CD8-positive, alpha-beta memory T cell (primary cell): Measurements from ENCODE around the gene CRIP3. TPM values are rescaled to one million over a fixed set of nuclear protein-coding genes. Genes with fewer than 3 reads are reported as not detected.

Experiments used
- CTCF ChIA-PET: fragments of 350-600 bp; sonication (Branson Sonifier 250); formaldehyde crosslinking; loops from one replicate; lab custom pipeline; 2021; ENCODE audit warnings: antibody characterized with exemption; lab: Charles Lee
- POLR2A ChIA-PET: fragments of 350-600 bp; sonication (Branson Sonifier 250); formaldehyde crosslinking; loops from one replicate; lab custom pipeline; 2021; ENCODE audit warnings: antibody characterized with exemption; lab: Charles Lee
- DNase-seq, 5 donors: peaks; one replicate each; pipeline versions ENCODE4 v3.0.0 to v3.0.0-alpha.2; 2020 to 2022; ENCODE audit warnings: mixed read lengths in 1 of 5
- H3K27ac ChIP-seq: one replicate; pipeline ENCODE4 v1.7.0; 2013; ENCODE audit warnings: low read depth, mild to moderate bottlenecking, low read length, moderate library complexity
- H3K27me3 ChIP-seq: 2 replicates; pipeline ENCODE4 v1.7.0; 2013; ENCODE audit warnings: low read length, mild to moderate bottlenecking; ENCODE audit not compliant: insufficient read depth, poor library complexity, severe bottlenecking
- H3K36me3 ChIP-seq: 2 replicates; pipeline ENCODE4 v1.7.0; 2013; ENCODE audit warnings: mild to moderate bottlenecking, low read length, moderate library complexity; ENCODE audit not compliant: insufficient read depth
- H3K4me1 ChIP-seq: 2 replicates; pipeline ENCODE4 v1.7.0; 2013; ENCODE audit warnings: mild to moderate bottlenecking, low read length, moderate library complexity; ENCODE audit not compliant: insufficient read depth
- H3K4me3 ChIP-seq: 2 replicates; pipeline ENCODE4 v1.7.0; 2013; ENCODE audit warnings: mild to moderate bottlenecking, low read length
- H3K9me3 ChIP-seq: 2 replicates; pipeline ENCODE4 v1.7.0; 2013; ENCODE audit warnings: mild to moderate bottlenecking, low read length
- H3K27ac Mint-ChIP-seq, 8 donors: one replicate each; pipeline ENCODE4 v1.8.0; 2020 to 2021; ENCODE audit warnings: mixed read lengths in 8 of 8, mild to moderate bottlenecking in 6 of 8, inconsistent platforms in 3 of 8, moderate library complexity in 3 of 8
- H3K27me3 Mint-ChIP-seq, 2 donors: one replicate each; pipeline ENCODE4 v1.8.0; 2020 to 2021; ENCODE audit warnings: mixed read lengths in 2 of 2, mild to moderate bottlenecking in 1 of 2, moderate library complexity in 1 of 2
- H3K36me3 Mint-ChIP-seq, 3 donors: one replicate each; pipeline ENCODE4 v1.8.0; 2020 to 2021; ENCODE audit warnings: mixed read lengths in 3 of 3, inconsistent platforms in 1 of 3, mild to moderate bottlenecking in 1 of 3
- H3K4me1 Mint-ChIP-seq, 3 donors: one replicate each; pipeline ENCODE4 v1.8.0; 2020 to 2021; ENCODE audit warnings: mixed read lengths in 3 of 3, inconsistent platforms in 1 of 3, mild to moderate bottlenecking in 1 of 3
- H3K4me3 Mint-ChIP-seq, 7 donors: one replicate each; pipeline ENCODE4 v1.8.0; 2020 to 2021; ENCODE audit warnings: mixed read lengths in 7 of 7, mild to moderate bottlenecking in 6 of 7, moderate library complexity in 4 of 7, inconsistent platforms in 2 of 7
- H3K9me3 Mint-ChIP-seq, 5 donors: one replicate each; pipeline ENCODE4 v1.8.0; 2020 to 2022; ENCODE audit warnings: mixed read lengths in 5 of 5, mild to moderate bottlenecking in 3 of 5, moderate library complexity in 2 of 5, inconsistent platforms in 1 of 5
- polyA plus RNA-seq: library from polyadenylated mRNA; unstranded; fragments of 300-500 nt; fragmentation: Illumina TruSeq; gene quantifications from one replicate; pipeline ENCODE4 v1.2.3, GENCODE V29; 2021
- total RNA-seq, 2 experiments: library from RNA; stranded (reverse); gene quantifications; one replicate each; pipeline ENCODE4 v1.2.3, GENCODE V29; 2021

Gene CRIP3
- total and polyA plus RNA-seq, 3 experiments from 2014 or later: 0.63 TPM; not detected in 2

DNA sequence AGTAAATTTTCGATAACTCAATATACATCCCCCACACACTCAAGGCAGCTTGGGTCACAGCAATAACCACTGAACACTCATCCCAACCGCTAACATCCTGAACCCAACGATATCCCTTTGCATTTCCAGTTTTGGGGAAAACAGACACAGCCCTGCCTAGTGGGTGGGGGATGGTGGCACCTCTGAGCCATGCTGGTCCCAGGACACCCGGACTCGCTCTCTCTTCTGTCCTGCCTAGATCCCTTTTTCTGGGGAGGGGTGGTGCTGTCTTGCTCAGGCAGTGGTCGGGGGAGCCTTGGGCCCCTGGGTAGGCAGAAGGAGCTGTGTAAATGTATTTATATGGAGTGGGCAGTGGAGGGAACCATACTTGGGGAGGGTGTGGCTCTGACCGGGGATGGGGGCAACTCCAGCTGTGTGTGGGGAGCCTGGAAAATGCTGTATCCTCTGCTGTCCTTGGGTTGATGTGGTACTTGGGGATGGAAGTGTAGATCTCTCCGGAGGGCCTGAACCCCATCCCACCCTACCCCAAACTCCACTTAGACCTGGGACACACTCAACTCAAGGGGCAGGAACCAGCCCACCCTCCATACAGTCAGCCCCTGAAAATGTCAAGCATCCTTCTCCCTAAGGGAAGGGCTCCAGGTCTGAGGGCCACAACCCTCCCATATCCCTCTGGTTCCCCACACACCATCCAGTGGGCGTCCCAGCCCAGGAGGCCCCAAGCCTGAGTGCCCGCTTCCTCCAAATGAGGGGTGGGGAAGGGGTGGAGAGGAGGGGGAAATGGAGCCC is 34.3 kb downstream of the CRIP3 start:
- Mint-ChIP-seq H3K4me3 (peak overlapping the region; percentile 33 to 84 (median 77)), H3K27ac (peak overlapping the region in 3 of 8 donors; percentile 47 to 81 (median 70)), H3K4me1 (peaks cover 7 to 19% (median 10%) of the 10 kb centered on the region in 3 donors), H3K27me3 (peaks cover 22 to 45% of the 10 kb centered on the region in 2 donors), H3K36me3 (no peaks in the 10 kb centered on the region), H3K9me3 (no peaks in the 10 kb centered on the region)
- ChIA-PET CTCF (no interaction called here), POLR2A (no interaction called here)
- H3K27ac ChIP-seq: no peak overlapping the region
- no peak for DNase-seq
- H3K9me3 ChIP-seq: no peaks in the 10 kb centered on the region
- H3K27me3 ChIP-seq: peaks cover 18% of the 10 kb centered on the region
- H3K4me3 ChIP-seq: no peak overlapping the region
- H3K4me1 ChIP-seq: peaks cover 11% of the 10 kb centered on the region
- H3K36me3 ChIP-seq: no peaks in the 10 kb centered on the region

DNA sequence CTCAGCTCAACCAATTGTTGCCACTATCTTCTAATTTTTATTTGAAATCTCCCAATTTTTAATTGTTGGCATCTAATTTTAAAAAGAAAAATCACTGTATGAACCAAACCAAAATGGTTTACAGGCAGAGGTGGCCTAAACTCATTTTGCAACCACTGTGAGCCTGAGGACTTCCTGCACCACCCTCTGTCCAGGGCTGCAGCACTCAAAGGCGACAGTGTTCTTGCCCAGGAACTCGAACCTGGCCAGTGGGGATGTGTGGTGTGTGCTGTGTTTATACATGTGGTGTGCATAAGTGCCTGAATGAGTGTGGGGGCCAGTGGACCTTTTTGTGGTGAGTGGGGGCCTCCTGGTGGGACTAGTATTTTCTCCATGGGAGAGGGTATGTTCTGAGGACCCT is 34.9 kb downstream of the CRIP3 start:
- CTCF ChIA-PET: no interaction called here
- Histone ChIP-seq H3K36me3 (no peaks in the 10 kb centered on the region), H3K4me3 (no peak overlapping the region), H3K4me1 (peaks cover 15% of the 10 kb centered on the region), H3K27me3 (peaks cover 18% of the 10 kb centered on the region), H3K27ac (no peak overlapping the region), H3K9me3 (no peaks in the 10 kb centered on the region)
- Mint-ChIP-seq H3K27me3 (peaks cover 23 to 50% of the 10 kb centered on the region in 2 donors), H3K4me1 (peaks cover 11 to 25% (median 16%) of the 10 kb centered on the region in 3 donors), H3K27ac (peak overlapping the region in 2 of 8 donors; percentile 70 to 73), H3K9me3 (no peaks in the 10 kb centered on the region), H3K4me3 (peak overlapping the region in 5 of 7 donors; percentile 6 to 78 (median 46)), H3K36me3 (no peaks in the 10 kb centered on the region)
- no peak for DNase-seq
- POLR2A ChIA-PET: no interaction called here

DNA sequence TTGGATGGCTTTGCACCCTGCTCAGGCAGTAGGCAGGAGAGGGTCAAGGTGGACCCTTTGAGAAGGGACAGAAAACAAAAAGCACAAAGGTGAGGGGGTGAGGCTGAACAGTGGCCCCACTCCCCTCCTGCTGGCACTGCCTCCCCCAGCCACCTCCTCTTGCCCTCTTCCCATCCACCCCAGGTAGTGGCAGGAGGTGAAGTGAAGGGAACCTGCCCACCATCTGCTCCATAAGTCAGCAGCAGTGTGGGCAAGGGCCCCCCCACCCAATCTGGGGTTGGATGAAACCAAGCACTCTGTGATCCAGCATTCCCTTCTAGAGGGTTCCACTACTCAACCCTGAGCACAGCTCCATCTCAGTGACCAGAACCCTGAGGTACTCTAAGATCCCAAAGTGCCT is 36.7 kb downstream of the CRIP3 start:
- H3K27me3 ChIP-seq: peaks cover 16% of the 10 kb centered on the region
- no peaks in the 10 kb centered on the region for H3K9me3 Mint-ChIP-seq

DNA sequence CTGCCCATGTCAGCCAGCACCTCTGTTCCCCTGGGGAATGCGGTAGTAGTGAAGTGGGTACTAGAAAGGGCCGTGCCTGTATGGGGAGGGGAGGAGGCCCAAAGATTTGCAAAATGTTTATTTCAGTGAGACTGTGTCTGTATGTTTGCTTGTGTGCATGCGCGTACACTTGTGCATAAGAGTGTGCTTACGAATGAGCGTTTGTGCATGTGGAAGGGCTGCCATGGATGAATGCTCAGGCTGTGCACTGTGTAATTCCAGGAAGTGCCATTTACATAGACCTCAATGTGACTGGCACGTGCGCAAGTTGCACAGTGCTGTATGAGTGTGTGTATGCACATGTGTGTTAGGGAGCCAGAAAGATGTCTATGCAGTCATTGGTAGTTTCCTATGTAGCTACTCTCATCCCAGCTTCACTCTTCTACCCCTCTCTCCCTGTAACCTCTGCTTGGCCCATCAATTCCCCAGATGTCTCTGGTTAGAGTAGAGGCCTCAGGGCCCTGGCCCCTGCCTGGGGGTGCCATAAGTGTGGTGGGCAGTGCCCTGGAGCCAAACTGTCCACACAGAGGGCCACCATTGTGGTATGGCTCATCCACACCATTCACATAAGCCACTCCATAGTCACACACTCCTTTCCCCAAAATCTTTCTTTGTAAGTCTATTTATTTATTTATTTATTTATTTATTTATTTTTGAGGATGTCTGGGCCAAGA is 37.4 kb downstream of the CRIP3 start:
- Mint-ChIP-seq H3K27me3 (peaks cover 17 to 30% of the 10 kb centered on the region in 2 donors), H3K36me3 (no peaks in the 10 kb centered on the region), H3K4me1 (peaks cover 9 to 21% (median 15%) of the 10 kb centered on the region in 3 donors), H3K4me3 (peak overlapping the region in 3 of 7 donors; percentile 0 to 41 (median 3)), H3K9me3 (no peaks in the 10 kb centered on the region), H3K27ac (no peak overlapping the region)
- Histone ChIP-seq H3K4me1 (peaks cover 11% of the 10 kb centered on the region), H3K27ac (no peak overlapping the region), H3K4me3 (no peak overlapping the region), H3K27me3 (peaks cover 9% of the 10 kb centered on the region), H3K36me3 (no peaks in the 10 kb centered on the region), H3K9me3 (no peaks in the 10 kb centered on the region)
- ChIA-PET CTCF (no interaction called here), POLR2A (no interaction called here)
- no peak for DNase-seq

More for the DNA sequence above, 36.7 kb downstream of the CRIP3 start:
- Histone ChIP-seq H3K9me3 (no peaks in the 10 kb centered on the region), H3K4me3 (no peak overlapping the region), H3K36me3 (no peaks in the 10 kb centered on the region), H3K4me1 (peaks cover 16% of the 10 kb centered on the region), H3K27ac (no peak overlapping the region)
- H3K4me1 Mint-ChIP-seq: peaks cover 9 to 25% (median 16%) of the 10 kb centered on the region in 3 donors
- H3K27ac Mint-ChIP-seq: peak overlapping the region in 1 of 8 donors; percentile 70
- H3K4me3 Mint-ChIP-seq: peak overlapping the region in 1 of 7 donors; percentile 60
- H3K36me3 Mint-ChIP-seq: no peaks in the 10 kb centered on the region
- H3K27me3 Mint-ChIP-seq: peaks cover 19 to 35% of the 10 kb centered on the region in 2 donors
- CTCF ChIA-PET: interaction anchor here (1.0 kb wide), 1 partner anchor 43 kb away, joined by 5 read pairs; the partner anchor contains the start of gene DNPH1
- POLR2A ChIA-PET: no interaction called here
- no peak for DNase-seq

DNA sequence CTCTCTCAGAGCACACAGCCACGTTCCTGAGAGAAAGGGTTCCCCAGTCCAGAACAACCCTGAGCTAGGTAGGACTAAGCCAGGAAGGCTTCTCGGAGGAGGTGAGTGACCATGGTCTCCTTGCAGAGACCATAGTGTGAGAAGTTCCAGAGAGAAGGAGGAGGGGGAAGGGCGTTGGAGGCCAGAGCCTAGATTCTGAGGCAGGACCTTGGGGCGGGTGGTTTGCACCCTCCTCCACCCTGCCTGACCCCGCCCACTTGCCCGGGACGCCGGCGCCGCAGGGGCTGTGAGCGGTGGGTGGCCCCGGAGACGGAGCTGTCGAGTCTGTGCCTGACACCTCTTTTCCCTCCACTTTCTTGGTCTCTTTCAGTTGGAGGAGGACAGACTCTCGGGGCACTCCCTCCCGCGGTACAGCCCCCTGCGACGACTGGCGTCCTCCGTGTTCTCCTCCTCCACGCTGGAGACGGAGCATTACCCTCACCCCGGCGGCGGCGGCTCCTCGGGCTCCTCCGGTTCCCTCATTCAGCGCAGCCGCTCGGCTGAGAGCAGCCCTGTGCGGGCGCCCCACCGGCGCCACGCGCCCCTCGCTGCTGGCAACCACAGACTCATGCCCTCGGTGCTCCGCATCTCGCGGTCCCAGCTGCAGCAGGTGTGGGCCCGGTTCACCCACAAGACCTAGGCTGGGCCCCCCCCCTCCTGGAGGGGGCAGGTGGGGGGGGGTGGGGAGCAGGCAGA is 39.2 kb downstream of the CRIP3 start:
- peak overlapping the region; percentile 5 for H3K4me3 ChIP-seq
- Mint-ChIP-seq H3K27ac (no peak overlapping the region), H3K4me1 (peaks cover 4 to 11% (median 9%) of the 10 kb centered on the region in 3 donors), H3K9me3 (no peaks in the 10 kb centered on the region), H3K4me3 (peak overlapping the region in 6 of 7 donors; percentile 73 to 78 (median 76)), H3K27me3 (peaks cover 13 to 20% of the 10 kb centered on the region in 2 donors), H3K36me3 (no peaks in the 10 kb centered on the region)
- DNase-seq: peak; percentile 12 to 56 (median 29)
- H3K36me3 ChIP-seq: no peaks in the 10 kb centered on the region
- H3K27me3 ChIP-seq: peaks cover 1% of the 10 kb centered on the region
- ChIA-PET CTCF (interaction anchor here (1.3 kb wide), 1 partner anchor 13 kb away, joined by 5 read pairs; no protein-coding TSS in a partner anchor), POLR2A (interaction anchor here (0.6 kb wide), 1 partner anchor 23 kb away, joined by 3 read pairs; no protein-coding TSS in a partner anchor)
- H3K9me3 ChIP-seq: no peaks in the 10 kb centered on the region
- peaks cover 5% of the 10 kb centered on the region for H3K4me1 ChIP-seq
- H3K27ac ChIP-seq: no peak overlapping the region

DNA sequence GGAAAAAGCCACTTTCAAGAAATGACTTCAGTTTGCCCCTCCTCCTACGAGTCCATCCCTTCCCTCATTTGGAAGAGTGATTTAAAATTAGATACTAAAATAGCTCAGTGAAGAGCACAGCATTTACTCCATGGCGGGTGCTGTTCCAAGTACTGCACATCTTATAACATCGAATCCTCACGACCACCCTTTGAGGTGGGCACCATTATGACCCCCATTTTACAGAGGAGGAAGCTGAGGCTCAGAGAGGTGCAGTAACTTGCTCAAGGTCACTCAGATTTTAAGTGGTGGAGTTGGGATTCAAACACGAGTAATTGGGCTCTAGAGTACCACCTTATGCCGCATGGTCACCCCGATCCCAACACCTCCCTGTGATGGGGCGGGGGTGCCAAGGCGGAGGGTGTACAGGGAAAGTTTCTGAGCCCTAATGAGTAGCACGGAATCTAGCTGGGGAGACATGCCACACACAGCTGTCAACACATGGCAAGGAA is 39.8 kb downstream of the CRIP3 start:
- Histone ChIP-seq H3K4me1 (peaks cover 5% of the 10 kb centered on the region), H3K27me3 (no peaks in the 10 kb centered on the region), H3K9me3 (no peaks in the 10 kb centered on the region), H3K4me3 (peak overlapping the region; percentile 5), H3K27ac (no peak overlapping the region), H3K36me3 (no peaks in the 10 kb centered on the region)
- Mint-ChIP-seq H3K27ac (no peak overlapping the region), H3K36me3 (no peaks in the 10 kb centered on the region), H3K4me1 (peaks cover 4 to 11% (median 7%) of the 10 kb centered on the region in 3 donors), H3K4me3 (peak overlapping the region; percentile 65 to 78 (median 73)), H3K9me3 (no peaks in the 10 kb centered on the region), H3K27me3 (peaks cover 14% of the 10 kb centered on the region in 2 donors)
- no peak for DNase-seq
- ChIA-PET POLR2A (interaction anchor here (0.6 kb wide), 1 partner anchor 23 kb away, joined by 3 read pairs; no protein-coding TSS in a partner anchor), CTCF (interaction anchor here (1.3 to 1.8 kb wide), 2 partner anchors 13 to 129 kb away, joined by 5 to 7 read pairs; no protein-coding TSS in a partner anchor)

DNA sequence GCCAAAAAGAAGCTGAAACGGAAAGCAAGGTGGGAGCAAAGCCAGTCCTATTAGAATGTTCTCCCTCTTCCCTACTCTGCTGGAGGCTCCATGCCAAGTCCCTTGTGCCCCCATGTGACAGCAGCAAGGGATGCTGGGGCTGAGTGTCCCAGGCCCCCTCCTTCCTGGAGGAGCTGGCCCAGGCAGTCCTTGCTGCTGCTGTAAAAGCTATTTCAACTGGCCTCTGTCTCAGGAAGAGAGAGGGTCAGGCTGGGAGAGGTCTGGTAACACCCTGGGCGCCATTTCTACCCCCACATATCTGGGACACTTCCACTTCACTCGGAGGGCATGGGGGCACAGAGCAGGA is 40.3 kb downstream of the CRIP3 start:
- peaks cover 7 to 11% (median 8%) of the 10 kb centered on the region in 3 donors for H3K4me1 Mint-ChIP-seq
- H3K27me3 ChIP-seq: no peaks in the 10 kb centered on the region
- H3K27me3 Mint-ChIP-seq: peaks cover 13 to 14% of the 10 kb centered on the region in 2 donors
- H3K27ac ChIP-seq: no peak overlapping the region
- H3K4me1 ChIP-seq: peaks cover 5% of the 10 kb centered on the region
- no peaks in the 10 kb centered on the region for H3K36me3 ChIP-seq
- H3K9me3 ChIP-seq: no peaks in the 10 kb centered on the region
- no peak overlapping the region for H3K27ac Mint-ChIP-seq
- no peak overlapping the region for H3K4me3 ChIP-seq
- ChIA-PET POLR2A (no interaction called here), CTCF (interaction anchor here (1.3 to 1.8 kb wide), 2 partner anchors 14 to 130 kb away, joined by 5 to 7 read pairs; no protein-coding TSS in a partner anchor)
- no peak for DNase-seq
- peak overlapping the region in 3 of 7 donors; percentile 12 to 65 (median 15) for H3K4me3 Mint-ChIP-seq
- H3K9me3 Mint-ChIP-seq: no peaks in the 10 kb centered on the region
- no peaks in the 10 kb centered on the region for H3K36me3 Mint-ChIP-seq
